Esophagus squamous epithelium (tissue), 4 donors: ENCODE measurements around the gene STEAP3.

Experiments used
- CTCF ChIP-seq, 6 experiments: fragments of 450-650 bp in 4 of 6; fragments of 200-600 bp in 2 of 6; sonication (generic) in 2 of 6; IDR thresholded peaks; one replicate each; pipeline ENCODE4 v1.5.1; 2016 to 2019; ENCODE audit warnings: antibody characterized with exemption in 6 of 6, mild to moderate bottlenecking in 4 of 6, moderate library complexity in 4 of 6
- POLR2A ChIP-seq, 4 donors: fragments of 450-650 bp; IDR thresholded peaks; one replicate each; pipeline ENCODE4 v1.6.1; 2017; ENCODE audit warnings: antibody characterized with exemption in 4 of 4, mild to moderate bottlenecking in 4 of 4, moderate library complexity in 3 of 4

DNA sequence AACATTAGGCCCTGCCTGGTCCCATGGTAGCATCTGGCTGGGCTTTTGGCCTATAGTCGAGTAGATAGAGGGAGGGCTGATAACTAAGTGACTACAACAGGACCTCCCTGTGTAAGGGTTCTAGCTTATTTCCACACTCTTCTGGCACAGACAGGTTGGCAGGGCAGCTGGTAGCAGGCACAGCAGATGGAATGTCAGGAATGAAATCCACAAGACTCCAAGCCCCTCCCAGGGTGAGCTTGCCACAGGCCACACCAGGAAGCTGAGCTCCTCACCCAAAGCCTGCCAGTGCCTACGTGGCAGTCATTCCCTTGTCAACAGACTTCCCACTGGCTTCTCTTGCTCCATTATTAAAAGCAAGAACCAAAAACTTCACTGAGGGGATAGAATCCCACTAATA is 44.4 kb upstream of the STEAP3 start:
- TF ChIP-seq CTCF (IDR thresholded peaks at IDR 0.05) (no peak), POLR2A (IDR thresholded peaks at IDR 0.05) (no peak)
